ENCODE data around the gene MUC4.
"Not testable (repeated sequence)": the region's sequence is repeated elsewhere in the genome, so short reads cannot be mapped to it uniquely, and the experiment has no call there.

The MUC4 gene

GRCh38 chr3:195752546-195753331 lies 59.0 kb downstream of the MUC4 start:
- DNase-seq (ENCODE audit: low read depth): no peak
- no peak for TF ChIP-seq CTCF (IDR thresholded peaks at IDR 0.05; ENCODE audit: low read depth, low read length, missing control alignments)
- H3K4me3 ChIP-seq (ENCODE audit: low read depth, low read length): no peak overlapping the region

- no peak for TF ChIP-seq CTCF (IDR thresholded peaks at IDR 0.05; ENCODE audit: low read depth, low read length, missing control alignments)
- DNase-seq (ENCODE audit: low read depth): no peak
Measured at GRCh38 chr3:195752066-195752465, 59.7 kb downstream of the MUC4 start.

GRCh38 chr3:195751560-195751959 lies 60.2 kb downstream of the MUC4 start:
- H3K4me3 ChIP-seq (ENCODE audit: low read depth, low read length): no peak overlapping the region
- TF ChIP-seq CTCF (IDR thresholded peaks at IDR 0.05; ENCODE audit: low read depth, low read length, missing control alignments): no peak
- no peak for DNase-seq (ENCODE audit: low read depth)

More at GRCh38 chr3:195752066-195752465, 59.7 kb downstream of the MUC4 start:
- H3K4me3 ChIP-seq (ENCODE audit: low read depth, low read length): no peak overlapping the region

GRCh38 chr3:195750797-195751520 lies 60.8 kb downstream of the MUC4 start:
- no peak for DNase-seq (ENCODE audit: low read depth)
- H3K4me3 ChIP-seq (ENCODE audit: low read depth, low read length): no peak overlapping the region
- TF ChIP-seq CTCF (IDR thresholded peaks at IDR 0.05; ENCODE audit: low read depth, low read length, missing control alignments): no peak

- H3K4me3 ChIP-seq (ENCODE audit: low read depth, low read length); DNase-seq (ENCODE audit: low read depth): not testable (repeated sequence)
Measured at GRCh38 chr3:195749101-195749500, 62.6 kb downstream of the MUC4 start.

- DNase-seq (ENCODE audit: low read depth): no peak
- TF ChIP-seq CTCF (IDR thresholded peaks at IDR 0.05; ENCODE audit: low read depth, low read length, missing control alignments): no peak
- no peak overlapping the region for H3K4me3 ChIP-seq (ENCODE audit: low read depth, low read length)
Measured at GRCh38 chr3:195748661-195749060, 63.1 kb downstream of the MUC4 start.

- no peak for DNase-seq (ENCODE audit: low read depth)
- no peak overlapping the region for H3K4me3 ChIP-seq (ENCODE audit: low read depth, low read length)
- TF ChIP-seq CTCF (IDR thresholded peaks at IDR 0.05; ENCODE audit: low read depth, low read length, missing control alignments): no peak
Measured at GRCh38 chr3:195746751-195747150, 65.0 kb downstream of the MUC4 start.
